ENCODE measurements around the gene TRIM63.

DNA sequence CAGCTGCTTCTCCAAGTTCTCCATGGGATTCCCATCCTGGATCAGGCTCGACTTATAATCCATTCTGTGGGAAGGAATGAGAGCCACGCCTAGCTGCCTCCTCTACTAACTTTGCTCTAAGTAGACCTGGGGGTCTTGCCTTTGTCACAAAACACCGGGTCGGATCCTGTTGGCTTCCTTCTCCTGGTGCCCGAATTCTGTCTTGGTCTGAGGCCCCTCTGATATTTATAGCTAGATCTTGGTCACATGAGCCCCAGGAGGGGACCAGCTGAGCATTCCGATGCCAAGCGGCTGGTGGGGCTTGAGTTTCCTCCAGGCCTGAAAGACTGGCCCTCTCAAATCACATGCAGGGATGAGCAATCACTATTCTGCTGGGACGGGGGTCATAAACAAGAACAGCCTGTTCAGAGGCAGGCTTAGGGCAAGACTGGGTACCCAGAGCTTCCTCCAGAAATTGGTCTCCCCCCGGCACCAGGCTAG is at the start of gene TRIM63:
- TF ChIP-seq, protein P1, sequence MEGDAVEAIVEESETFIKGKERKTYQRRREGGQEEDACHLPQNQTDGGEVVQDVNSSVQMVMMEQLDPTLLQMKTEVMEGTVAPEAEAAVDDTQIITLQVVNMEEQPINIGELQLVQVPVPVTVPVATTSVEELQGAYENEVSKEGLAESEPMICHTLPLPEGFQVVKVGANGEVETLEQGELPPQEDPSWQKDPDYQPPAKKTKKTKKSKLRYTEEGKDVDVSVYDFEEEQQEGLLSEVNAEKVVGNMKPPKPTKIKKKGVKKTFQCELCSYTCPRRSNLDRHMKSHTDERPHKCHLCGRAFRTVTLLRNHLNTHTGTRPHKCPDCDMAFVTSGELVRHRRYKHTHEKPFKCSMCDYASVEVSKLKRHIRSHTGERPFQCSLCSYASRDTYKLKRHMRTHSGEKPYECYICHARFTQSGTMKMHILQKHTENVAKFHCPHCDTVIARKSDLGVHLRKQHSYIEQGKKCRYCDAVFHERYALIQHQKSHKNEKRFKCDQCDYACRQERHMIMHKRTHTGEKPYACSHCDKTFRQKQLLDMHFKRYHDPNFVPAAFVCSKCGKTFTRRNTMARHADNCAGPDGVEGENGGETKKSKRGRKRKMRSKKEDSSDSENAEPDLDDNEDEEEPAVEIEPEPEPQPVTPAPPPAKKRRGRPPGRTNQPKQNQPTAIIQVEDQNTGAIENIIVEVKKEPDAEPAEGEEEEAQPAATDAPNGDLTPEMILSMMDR (IDR thresholded peaks at IDR 0.05): no peak
- TF ChIP-seq POLR2A (IDR thresholded peaks at IDR 0.05) (no peak), POLR2AphosphoS5 (IDR thresholded peaks at IDR 0.05) (no peak)

All from prostate gland (tissue), 2 donors.